Neural progenitor cell (in vitro differentiated cells): ENCODE measurements around the gene IFI35. TPM values are rescaled to one million over a fixed set of nuclear protein-coding genes. Genes with fewer than 3 reads are reported as not detected.
A peak's percentile ranks its signal among the peaks of the same experiment; 100 is the strongest.

Source experiments
- DNase-seq: peaks from one replicate; pipeline ENCODE4 v3.0.0-alpha.2; 2016; ENCODE audit warnings: low spot score
- H2AFZ ChIP-seq: fragments of 200-600 bp; sonication (generic); replicated peaks from 2 replicates; pipeline ENCODE4 v1.6.1; 2016; ENCODE audit warnings: antibody characterized with exemption
- H3F3A ChIP-seq: fragments of 200-600 bp; sonication (generic); 2 replicates; pipeline ENCODE4 v1.6.1; 2016; ENCODE audit warnings: antibody characterized with exemption, low read depth
- H3K27ac ChIP-seq: fragments of 200-600 bp; sonication (generic); 2 replicates; pipeline ENCODE4 v1.5.1; 2016; ENCODE audit warnings: mild to moderate bottlenecking
- H3K27me3 ChIP-seq: fragments of 200-600 bp; sonication (generic); 2 replicates; pipeline ENCODE4 v1.6.1; 2016; ENCODE audit warnings: mild to moderate bottlenecking, moderate library complexity
- H3K36me3 ChIP-seq: fragments of 200-600 bp; sonication (generic); 2 replicates; pipeline ENCODE4 v1.5.1; 2016
- H3K4me1 ChIP-seq: fragments of 200-600 bp; sonication (generic); 2 replicates; pipeline ENCODE4 v1.6.1; 2016; ENCODE audit warnings: mixed run types
- H3K4me2 ChIP-seq: fragments of 200-600 bp; sonication (generic); 2 replicates; pipeline ENCODE4 v1.6.1; 2016
- H3K4me3 ChIP-seq: fragments of 200-600 bp; sonication (generic); 2 replicates; pipeline ENCODE4 v1.5.1; 2016
- H3K79me2 ChIP-seq: fragments of 200-600 bp; sonication (generic); 2 replicates; pipeline ENCODE4 v1.6.1; 2016; ENCODE audit warnings: low read depth
- H3K9ac ChIP-seq: fragments of 200-600 bp; sonication (generic); 2 replicates; pipeline ENCODE4 v1.6.1; 2016
- H3K9me3 ChIP-seq: fragments of 200-600 bp; sonication (generic); 2 replicates; pipeline ENCODE4 v1.5.1; 2016; ENCODE audit warnings: low read depth
- H4K20me1 ChIP-seq: fragments of 200-600 bp; sonication (generic); 2 replicates; pipeline ENCODE4 v1.6.1; 2016; ENCODE audit warnings: low read depth
- H3K27ac Mint-ChIP-seq: 3 replicates; pipeline ENCODE4 v1.8.0; 2021; ENCODE audit warnings: mixed read lengths
- H3K27me3 Mint-ChIP-seq: 2 replicates; pipeline ENCODE4 v1.8.0; 2022; ENCODE audit warnings: low read depth, mild to moderate bottlenecking, inconsistent platforms, moderate library complexity, mixed read lengths; ENCODE audit not compliant: insufficient read depth
- H3K36me3 Mint-ChIP-seq: 3 replicates; pipeline ENCODE4 v1.8.0; 2021; ENCODE audit warnings: mixed read lengths
- H3K4me1 Mint-ChIP-seq: 3 replicates; pipeline ENCODE4 v1.8.0; 2021; ENCODE audit warnings: mixed read lengths
- H3K4me3 Mint-ChIP-seq: 3 replicates; pipeline ENCODE4 v1.8.0; 2021; ENCODE audit warnings: mild to moderate bottlenecking, moderate library complexity, mixed read lengths
- H3K9me3 Mint-ChIP-seq: 3 replicates; pipeline ENCODE4 v1.8.0; 2020; ENCODE audit warnings: mixed read lengths
- CTCF ChIP-seq: fragments of 200-600 bp; sonication (generic); IDR thresholded peaks from 2 replicates; pipeline ENCODE4 v1.5.1; 2017; ENCODE audit warnings: antibody characterized with exemption, mild to moderate bottlenecking
- EZH2 ChIP-seq: fragments of 200-600 bp; sonication (generic); IDR thresholded peaks from 2 replicates; pipeline ENCODE4 v1.6.1; 2017; ENCODE audit warnings: antibody characterized with exemption, mild to moderate bottlenecking, moderate library complexity
- EZH2phosphoT487 ChIP-seq: fragments of 200-600 bp; sonication (generic); IDR thresholded peaks from 2 replicates; pipeline ENCODE4 v1.6.1; 2017; ENCODE audit warnings: antibody characterized with exemption
- total RNA-seq: library from RNA; depleted of rRNA; stranded (reverse); fragments of >200 nt; gene quantifications from 2 replicates; pipeline ENCODE4 v1.2.3, GENCODE V29; 2015; ENCODE audit warnings: low replicate concordance

IFI35 gene
- total RNA-seq, 1 donor from 2014 or later = not detected

- H3K36me3 Mint-ChIP-seq = peaks cover 10% of the 10 kb centered on the region
- no peak overlapping the region for H3K27ac Mint-ChIP-seq
- H3K4me3 ChIP-seq = no peak overlapping the region
- peak overlapping the region; percentile 58 for H3K4me3 Mint-ChIP-seq
- peaks cover 7% of the 10 kb centered on the region for H4K20me1 ChIP-seq
- no peaks in the 10 kb centered on the region for H3K27me3 ChIP-seq
- no peak overlapping the region for H3K4me2 ChIP-seq
- no peak overlapping the region for H2AFZ ChIP-seq
- no peaks in the 10 kb centered on the region for H3K9me3 Mint-ChIP-seq
- peaks cover 7% of the 10 kb centered on the region for H3K79me2 ChIP-seq
- H3K36me3 ChIP-seq = no peaks in the 10 kb centered on the region
- H3K4me1 Mint-ChIP-seq = peaks cover 33% of the 10 kb centered on the region
- no peak for TF ChIP-seq CTCF
- TF ChIP-seq EZH2phosphoT487 = no peak
- no peak for TF ChIP-seq EZH2
- no peak for DNase-seq
- H3K4me1 ChIP-seq = peaks cover 3% of the 10 kb centered on the region
- H3K27me3 Mint-ChIP-seq = no peaks in the 10 kb centered on the region
- H3K9ac ChIP-seq = no peak overlapping the region
- H3K27ac ChIP-seq = no peak overlapping the region
- H3F3A ChIP-seq = peaks cover 6% of the 10 kb centered on the region
- no peaks in the 10 kb centered on the region for H3K9me3 ChIP-seq
Observed at GRCh38 chr17:43013296-43013695, 6.7 kb downstream of the IFI35 start.

GRCh38 chr17:43014020-43014648 lies 7.5 kb downstream of the IFI35 start:
- Histone ChIP-seq H3K9me3 (no peaks in the 10 kb centered on the region), H2AFZ (no peak overlapping the region), H3K4me1 (peaks cover 7% of the 10 kb centered on the region), H3K4me3 (no peak overlapping the region), H3K27me3 (no peaks in the 10 kb centered on the region), H3K36me3 (no peaks in the 10 kb centered on the region), H4K20me1 (peaks cover 15% of the 10 kb centered on the region), H3K4me2 (no peak overlapping the region), H3F3A (peaks cover 6% of the 10 kb centered on the region), H3K9ac (no peak overlapping the region), H3K27ac (no peak overlapping the region), H3K79me2 (peaks cover 16% of the 10 kb centered on the region)
- Mint-ChIP-seq H3K4me3 (peak overlapping the region; percentile 15), H3K27ac (peak overlapping the region; percentile 89), H3K9me3 (no peaks in the 10 kb centered on the region), H3K36me3 (peaks cover 10% of the 10 kb centered on the region), H3K4me1 (peaks cover 42% of the 10 kb centered on the region), H3K27me3 (no peaks in the 10 kb centered on the region)
- TF ChIP-seq CTCF (no peak), EZH2 (no peak), EZH2phosphoT487 (no peak)
- no peak for DNase-seq

- H3K4me3 Mint-ChIP-seq = peak overlapping the region; percentile 14
- Histone ChIP-seq H3K9me3 (no peaks in the 10 kb centered on the region), H3F3A (peaks cover 6% of the 10 kb centered on the region), H3K4me1 (peaks cover 7% of the 10 kb centered on the region), H3K27me3 (no peaks in the 10 kb centered on the region), H3K9ac (no peak overlapping the region), H3K36me3 (no peaks in the 10 kb centered on the region), H3K4me3 (no peak overlapping the region), H2AFZ (no peak overlapping the region), H3K27ac (no peak overlapping the region), H4K20me1 (peaks cover 23% of the 10 kb centered on the region), H3K4me2 (no peak overlapping the region), H3K79me2 (peaks cover 23% of the 10 kb centered on the region)
- no peak for DNase-seq
- H3K27ac Mint-ChIP-seq = peak overlapping the region; percentile 89
- no peak for TF ChIP-seq CTCF
- no peak for TF ChIP-seq EZH2
- no peak for TF ChIP-seq EZH2phosphoT487
- peaks cover 10% of the 10 kb centered on the region for H3K36me3 Mint-ChIP-seq
- peaks cover 49% of the 10 kb centered on the region for H3K4me1 Mint-ChIP-seq
- no peaks in the 10 kb centered on the region for H3K27me3 Mint-ChIP-seq
- no peaks in the 10 kb centered on the region for H3K9me3 Mint-ChIP-seq
Observed at GRCh38 chr17:43014649-43015542, 8.3 kb downstream of the IFI35 start.
